GM21526 (cell line): ENCODE measurements around the gene SLC17A9.
A peak's percentile ranks its signal among the peaks of the same experiment; 100 is the strongest.

ENCODE experiments used
- ATAC-seq: cut with Tn5 transposase; IDR thresholded peaks from one replicate; pipeline ENCODE4 v1.9.1; 2021; ENCODE audit warnings: moderate library complexity; ENCODE audit not compliant: unreplicated experiment, low FRiP score

SLC17A9 gene, protein sequence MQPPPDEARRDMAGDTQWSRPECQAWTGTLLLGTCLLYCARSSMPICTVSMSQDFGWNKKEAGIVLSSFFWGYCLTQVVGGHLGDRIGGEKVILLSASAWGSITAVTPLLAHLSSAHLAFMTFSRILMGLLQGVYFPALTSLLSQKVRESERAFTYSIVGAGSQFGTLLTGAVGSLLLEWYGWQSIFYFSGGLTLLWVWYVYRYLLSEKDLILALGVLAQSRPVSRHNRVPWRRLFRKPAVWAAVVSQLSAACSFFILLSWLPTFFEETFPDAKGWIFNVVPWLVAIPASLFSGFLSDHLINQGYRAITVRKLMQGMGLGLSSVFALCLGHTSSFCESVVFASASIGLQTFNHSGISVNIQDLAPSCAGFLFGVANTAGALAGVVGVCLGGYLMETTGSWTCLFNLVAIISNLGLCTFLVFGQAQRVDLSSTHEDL

DNA sequence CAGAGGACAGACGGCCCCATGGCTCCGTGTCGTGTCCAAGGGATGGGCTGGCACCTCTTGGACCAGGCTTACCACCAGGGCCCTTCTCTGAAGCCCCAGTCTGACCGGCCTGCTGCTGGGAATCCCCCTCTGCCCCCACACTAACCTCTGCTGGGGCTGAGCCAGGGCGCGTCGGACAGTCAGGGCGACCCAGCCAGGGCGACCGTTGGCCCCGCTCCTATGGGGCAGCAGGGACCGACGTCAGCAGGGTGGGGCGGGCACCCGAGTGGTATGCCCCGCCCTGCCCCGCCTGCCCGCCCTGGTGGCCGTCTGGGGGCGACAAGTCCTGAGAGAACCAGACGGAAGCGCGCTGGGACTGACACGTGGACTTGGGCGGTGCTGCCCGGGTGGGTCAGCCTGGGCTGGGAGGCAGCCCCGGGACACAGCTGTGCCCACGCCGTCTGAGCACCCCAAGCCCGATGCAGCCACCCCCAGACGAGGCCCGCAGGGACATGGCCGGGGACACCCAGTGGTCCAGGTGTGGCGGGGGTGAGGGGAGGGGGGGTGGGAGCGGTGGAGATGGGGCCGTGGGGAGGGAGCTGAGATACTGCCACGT lies at the start of gene SLC17A9:
TSS of gene SLC17A9 (plus strand) at position 337 of the 595 bp plus-strand sequence. CDS start at position 459, 122 bp downstream.
- ATAC-seq: peak; percentile 40

DNA sequence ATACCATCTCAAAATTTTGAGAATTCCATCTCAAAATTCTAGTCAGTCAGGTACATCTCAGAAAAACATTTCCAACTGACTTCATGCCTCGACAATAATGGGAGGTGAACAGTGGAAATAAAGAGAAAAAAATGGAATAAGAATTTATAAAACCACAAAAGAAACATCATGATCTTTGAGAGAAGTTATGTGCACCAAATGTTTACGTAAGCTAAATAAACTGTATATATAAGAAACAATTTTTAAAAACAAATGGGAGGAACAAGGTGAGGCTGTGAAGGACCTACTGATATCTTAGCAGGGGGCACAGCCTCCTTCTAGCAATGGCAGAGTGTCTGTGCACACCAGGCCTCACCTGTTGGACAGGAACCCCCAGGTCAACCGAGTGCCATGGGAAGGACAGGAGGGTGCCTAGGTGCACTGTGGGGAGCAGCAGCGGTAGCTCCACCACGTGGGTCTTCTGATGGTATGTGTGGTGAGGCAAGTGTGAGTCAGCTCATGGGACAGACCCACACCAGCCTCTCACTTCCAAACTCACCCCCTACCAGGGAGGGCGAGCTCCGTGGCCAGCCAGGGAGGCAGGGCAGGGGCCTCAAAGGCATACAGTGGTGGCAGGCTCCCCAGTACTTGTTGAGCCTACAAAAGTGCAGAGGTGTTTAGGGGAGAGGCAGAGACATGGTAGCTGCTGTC lies 49.4 kb upstream of the SLC17A9 start:
- ATAC-seq: no peak

DNA sequence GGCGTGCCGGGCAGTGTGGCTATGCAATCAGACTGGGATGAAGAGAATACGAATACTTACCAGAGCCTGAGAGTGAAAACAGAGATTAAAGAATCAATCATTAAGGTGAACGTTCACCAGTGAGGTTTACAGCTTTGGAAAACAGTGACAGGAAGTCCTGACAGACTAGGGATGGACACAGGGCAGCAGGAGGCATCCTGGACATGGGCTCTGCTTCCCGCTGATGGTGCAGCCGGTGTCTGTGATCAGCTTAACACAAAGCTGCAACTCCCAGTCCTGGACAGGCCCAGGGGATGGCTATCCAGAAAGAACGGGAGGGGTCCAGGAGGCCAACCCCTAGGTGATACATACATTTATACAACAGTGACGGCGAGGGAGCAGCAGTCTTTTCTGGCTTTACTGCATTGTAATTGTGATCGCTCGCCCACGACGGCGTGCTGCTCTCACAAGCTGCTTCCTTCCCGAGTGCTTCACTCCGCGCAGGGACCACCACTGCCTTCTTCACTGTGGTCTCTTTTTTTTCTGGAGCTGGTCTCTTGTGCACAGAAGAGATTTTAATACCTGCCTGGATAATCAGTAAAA lies 46.9 kb upstream of the SLC17A9 start:
- no peak for ATAC-seq

DNA sequence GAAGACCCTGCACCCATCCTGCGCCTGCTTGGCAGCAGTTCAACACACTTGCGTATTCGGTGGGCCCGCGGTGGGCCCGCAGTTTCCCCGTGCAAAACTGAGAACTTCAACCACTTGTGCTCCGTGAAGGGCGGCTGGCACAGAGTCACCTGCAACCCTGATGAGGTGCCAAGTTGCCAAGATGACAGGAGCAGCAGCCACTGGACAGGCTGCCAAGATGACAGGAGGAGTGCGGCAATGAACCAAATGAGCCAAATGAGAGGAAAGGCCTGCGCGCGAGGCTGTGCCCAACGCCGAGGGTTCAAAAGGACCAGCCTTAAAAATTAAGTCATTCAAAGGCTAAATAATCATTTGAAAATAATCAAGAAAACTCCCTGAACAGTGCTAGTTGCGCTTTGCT lies 46.3 kb upstream of the SLC17A9 start:
- no peak for ATAC-seq

DNA sequence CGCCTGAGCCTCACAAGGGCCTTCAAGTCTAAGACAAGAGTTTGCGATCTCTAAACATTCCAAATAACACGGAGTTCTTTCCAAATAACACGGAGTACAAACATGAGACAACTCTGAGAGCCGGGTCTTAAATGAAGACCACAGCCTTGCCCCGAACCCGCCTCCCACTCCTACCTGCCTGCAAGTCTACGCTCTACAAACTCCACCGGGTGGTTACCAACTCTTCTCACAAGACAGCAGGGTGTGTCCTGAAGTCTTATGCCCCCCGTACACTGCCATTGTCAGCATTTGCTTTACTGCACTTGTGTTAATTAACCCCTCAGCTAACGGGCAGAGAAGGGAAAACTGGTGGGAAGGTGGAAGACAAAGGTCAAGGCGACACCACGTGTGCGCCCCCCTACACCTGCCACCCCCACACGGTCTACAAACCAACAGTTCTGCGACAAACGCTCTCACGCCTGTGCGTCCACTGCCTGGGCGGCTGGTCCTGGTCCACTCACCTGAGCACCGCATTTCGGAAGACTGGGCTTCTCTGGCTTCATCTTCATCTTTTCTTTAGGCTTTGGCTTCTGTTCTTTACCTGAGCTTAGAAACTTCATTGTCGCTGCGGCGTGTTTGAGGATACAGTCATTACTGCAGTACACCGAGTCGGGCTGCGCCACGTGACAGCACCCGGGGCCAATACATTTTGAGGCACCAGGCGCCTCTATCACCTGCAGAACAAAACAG lies 45.7 kb upstream of the SLC17A9 start:
- ATAC-seq: no peak

DNA sequence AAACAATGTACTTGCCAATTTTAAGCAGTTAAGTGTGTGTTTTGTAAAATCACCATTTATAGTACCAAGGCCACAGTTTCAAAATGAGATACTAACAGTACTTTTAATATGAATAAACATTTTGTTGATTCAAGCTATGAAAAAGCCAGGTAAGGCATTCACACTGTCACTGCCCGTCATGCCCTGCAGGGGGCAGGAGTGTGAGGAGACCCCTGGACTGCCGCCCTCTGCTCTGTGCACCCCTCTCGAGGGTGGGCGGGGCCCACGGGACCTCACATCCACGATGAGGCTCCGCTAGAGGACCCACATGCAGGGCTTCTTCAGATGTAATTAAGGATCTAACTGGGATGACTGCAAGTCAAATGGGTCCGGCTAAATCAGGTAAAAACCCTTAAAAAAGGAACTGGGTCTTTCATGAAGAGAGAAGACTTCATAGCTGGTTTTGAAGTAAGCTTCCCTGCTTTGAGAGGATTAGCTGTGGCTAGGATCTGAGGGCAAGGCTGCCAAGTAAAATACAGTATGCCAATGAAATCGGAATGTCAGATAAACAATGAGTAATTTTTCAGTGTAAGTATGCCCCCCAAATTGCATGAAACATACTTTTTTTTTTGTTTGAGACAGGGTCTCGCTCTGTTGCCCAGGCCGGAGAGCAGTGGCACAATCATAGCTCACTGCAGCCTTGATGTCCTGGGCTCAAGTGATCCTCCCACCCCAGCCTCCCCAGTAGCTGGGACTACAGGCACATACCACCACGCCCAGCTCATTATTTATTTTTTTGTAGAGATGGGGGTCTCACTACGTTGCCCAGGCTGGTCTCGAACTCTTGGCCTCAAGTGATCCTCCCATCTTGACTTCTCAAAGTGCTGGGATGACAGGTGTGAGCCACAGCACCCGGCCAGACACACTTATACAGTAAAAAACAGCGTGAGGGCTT lies 44.9 kb upstream of the SLC17A9 start:
- ATAC-seq: no peak

DNA sequence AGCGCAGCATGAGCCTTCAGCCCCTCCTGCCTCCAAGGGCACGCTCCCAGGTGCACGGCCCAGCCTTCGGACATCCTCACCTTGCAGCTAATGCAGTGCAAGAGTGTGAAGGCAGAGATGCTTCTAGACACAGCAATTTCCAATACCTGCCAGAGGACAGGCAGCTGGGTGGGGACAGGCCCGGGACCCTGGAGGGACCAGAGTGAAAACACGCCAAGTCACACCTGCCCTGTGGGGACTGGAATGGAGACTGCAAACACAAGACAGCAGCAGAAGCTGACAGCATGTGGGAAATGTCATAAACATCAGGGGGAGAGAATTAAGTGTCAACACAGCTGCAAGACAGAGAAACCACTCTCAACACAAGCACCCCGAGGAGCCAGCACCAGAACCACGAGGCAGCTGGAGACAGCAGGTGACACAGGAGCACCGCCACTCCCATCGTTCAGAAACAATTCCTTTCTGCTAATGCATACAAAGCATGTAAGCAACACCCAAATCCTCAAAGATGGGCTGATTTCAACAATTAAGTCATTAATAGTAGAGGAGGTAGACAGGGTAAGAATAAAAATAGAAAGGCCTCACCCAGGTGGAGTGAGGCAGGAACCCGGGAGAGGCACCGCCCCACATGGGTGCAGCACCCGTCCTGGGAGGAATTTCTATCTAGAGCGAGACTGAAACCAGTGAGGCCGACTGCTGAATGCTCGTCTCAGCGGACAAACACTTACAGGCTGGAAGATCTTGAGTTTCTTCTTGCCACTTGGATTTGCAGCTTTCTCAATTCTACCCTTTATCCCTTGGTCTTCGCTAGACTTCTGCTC lies 43.3 kb upstream of the SLC17A9 start:
- ATAC-seq: no peak

DNA sequence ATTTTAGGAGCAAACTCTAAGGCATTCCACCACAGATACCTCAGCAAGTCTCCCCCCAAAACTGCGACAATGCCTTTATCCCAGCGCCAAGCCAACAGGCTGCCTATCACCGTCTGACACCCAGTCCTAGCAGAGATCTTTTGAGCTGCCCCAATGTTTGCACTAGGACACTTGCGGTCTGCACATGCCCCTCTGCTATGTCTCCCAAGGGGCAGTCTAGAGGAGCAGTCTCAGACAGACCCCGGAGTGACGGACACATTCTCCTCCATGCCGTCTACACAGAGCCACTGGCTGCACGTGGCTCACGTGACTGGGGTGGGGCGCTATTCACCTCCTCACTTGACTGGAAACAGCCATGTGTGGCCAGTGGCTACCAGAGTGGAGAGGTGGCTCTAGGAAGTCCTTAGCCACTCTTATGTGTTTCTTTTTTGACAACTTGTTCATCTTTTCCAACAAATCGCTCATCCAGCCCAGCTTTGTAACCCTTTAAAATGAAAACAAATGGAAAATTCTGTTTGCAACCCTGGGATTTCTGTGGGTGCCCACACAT lies 42.2 kb upstream of the SLC17A9 start:
- ATAC-seq: no peak

DNA sequence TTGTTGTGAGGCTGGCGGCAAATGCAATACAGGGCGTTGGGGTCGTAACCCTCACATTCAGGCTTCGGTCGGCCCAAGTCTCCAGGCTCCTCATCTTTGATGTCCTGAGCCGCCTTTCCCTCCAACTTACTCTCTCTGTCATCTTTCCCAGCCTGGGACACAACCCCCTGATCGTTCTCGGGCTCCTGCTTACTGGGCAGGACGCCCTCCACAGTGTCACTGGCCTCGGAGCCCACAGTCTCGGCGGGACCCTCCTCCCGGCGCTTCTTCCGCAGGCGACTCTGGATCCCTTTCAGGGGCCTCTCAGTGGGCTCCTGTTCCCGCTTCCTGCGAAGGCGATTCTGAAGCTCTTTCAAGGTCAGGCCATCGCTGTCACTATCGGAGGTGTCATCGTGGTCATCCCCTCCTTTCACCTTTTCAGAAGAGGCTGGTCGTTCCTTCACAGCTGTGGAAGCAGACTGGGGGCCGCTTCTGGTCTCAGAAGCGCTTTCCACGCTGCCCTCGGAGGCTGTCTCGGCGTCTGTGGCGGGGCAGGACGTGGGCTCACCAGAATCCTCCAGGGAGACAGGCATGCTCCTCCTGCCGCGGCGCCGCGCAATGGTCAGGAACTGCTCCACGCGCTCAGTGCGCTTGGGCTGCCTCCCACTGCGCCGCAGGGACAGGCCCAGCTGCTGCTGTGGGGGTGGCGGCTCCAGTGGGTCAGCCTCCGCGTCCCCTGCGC lies 41.6 kb upstream of the SLC17A9 start:
- ATAC-seq: no peak

DNA sequence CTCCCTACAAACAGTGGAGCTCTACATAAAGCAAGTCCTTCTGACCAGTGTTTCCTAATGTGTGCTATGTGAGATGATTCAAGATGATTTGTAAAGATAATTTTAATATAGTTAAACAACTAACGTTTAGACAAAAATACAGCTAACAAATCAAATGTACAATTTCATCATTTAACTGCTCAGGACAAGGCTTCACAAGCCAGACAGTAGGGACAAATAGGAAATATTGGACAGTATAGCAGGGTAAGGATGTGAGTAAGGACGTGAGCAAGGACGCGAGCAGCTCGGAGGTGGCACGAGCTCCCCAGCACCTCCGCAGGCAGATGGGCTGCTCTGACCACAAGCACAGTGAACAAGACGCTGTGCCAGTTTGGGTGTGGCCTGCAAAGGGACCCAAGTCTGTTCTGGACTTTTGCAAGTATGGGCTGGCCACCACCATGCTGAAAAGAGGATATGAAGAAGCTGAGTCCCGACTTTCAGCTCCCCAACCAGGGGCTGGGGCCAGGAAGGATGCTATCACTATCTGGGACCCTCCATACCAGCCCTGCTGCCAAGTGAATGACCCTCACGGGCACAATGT lies 40.7 kb upstream of the SLC17A9 start:
- ATAC-seq: no peak

DNA sequence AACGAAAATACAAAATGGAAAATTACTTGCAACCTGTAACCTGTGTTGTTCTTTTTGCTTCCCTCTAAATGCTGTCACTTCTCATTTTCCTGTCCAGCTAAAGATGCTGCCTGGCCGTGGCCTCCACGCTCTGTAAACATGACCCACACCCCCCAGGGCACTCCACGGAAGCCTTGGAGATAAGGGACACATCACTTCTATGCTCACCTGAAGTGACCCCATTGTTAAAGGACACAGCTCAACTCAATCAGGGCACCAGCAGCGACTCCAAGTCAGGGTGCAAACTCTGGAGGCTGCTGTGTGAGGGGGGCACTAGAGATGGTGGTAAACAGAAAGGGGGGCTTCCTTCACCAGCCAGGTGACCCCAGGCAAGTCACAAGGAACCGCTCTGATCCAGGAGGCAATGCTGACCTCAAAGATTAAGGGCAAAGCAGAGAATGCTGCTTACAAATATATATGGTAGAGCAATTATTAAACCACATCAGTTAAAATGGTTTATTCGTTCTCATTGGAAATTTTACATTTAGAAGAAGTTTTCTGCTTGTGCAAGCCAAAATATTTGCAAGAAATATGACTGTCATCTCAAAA lies 39.4 kb upstream of the SLC17A9 start:
- ATAC-seq: no peak

DNA sequence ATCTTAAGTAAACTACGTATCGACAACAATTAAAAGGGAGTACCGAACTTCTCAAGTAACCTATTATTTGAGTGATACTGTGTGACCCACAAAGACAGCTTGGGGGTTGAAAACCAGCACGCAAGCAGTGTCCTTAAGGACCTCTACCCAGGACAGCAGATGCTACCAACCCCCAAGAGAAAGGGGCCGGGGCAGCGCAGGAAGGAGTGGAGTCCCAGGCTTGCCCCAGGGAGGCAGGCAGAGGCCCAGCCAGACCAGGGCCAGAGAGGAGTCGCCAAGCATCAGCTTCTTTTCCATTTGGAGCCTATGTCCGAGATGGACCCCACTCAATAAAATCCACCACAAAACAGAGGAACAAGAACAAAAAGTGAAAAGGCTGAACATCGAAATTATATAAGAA lies 38.1 kb upstream of the SLC17A9 start:
- no peak for ATAC-seq

DNA sequence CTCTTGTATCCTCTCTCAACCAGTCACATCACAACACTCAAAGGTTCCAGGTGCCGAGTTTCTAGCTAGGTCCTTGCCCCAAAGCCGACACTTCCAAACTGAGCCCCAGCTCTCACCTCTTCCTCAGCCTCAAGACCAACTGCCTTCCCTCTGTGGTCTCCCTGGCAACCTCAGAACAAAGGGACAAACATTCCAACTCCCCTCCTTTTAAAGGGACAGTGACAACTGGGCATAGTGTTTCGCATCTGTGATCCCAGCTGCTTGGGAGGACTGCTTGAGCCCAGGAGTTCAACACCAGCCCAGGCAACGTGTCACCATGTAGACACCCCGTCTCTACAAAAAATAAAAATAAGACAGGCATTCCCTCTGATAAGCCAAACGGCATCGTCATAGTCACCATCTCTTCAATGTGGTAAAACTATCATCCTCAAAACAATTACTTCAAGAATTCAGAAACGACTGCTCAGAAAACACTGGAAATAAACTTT lies 37.5 kb upstream of the SLC17A9 start:
- no peak for ATAC-seq

DNA sequence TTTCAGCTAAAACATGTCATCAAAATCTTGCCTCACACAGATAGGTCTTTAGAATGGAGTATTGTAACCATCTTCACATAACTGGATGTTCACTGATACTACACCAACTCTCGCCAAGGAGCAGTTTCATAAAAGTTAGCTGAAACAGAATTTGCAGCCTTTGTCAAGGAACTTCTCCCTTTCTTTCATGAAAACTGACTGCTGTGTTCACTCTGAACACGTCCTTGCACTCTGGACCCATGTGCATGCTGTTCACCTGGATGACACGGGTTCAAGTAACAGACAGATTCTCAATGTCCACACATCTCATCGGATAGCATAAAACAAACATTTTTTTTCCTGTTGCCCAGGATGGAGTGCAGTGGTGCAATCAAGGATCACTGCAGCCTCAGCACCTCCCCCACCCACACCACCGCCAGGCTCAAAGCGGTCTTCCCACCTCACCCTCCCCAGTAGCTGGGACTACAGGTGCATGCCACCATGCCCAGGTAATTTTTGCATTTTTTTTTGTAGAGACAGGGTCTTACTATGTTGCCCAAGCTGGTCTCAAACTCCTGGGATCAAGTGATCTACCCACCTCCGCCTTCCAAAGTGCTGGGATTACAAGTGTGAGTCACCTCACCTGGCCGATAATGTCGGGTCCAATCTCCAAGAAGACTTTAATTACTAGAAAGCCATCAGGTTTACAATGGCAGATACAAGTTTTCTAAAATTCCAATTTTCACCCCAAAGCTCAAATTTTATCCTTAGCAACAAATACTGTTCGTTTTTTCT lies 35.6 kb upstream of the SLC17A9 start:
- ATAC-seq: no peak

DNA sequence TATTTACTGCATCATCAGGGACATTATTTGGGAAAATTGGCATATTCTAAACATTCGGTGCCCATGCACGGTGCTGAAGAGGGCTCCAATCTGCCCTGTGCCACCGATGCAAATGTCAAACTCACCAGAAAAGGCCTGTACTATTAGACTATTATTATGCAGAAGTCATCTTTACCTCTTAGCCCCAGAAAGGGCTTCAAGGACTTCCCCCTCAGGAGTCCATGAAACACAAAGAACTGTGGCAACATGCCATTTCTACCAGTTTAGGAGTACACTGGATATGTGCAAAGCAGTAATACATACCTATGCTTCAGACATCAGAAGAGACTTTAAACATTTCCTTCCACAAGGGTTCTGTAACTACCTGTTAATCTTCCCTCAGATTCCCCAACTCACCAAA lies 34.8 kb upstream of the SLC17A9 start:
- no peak for ATAC-seq

DNA sequence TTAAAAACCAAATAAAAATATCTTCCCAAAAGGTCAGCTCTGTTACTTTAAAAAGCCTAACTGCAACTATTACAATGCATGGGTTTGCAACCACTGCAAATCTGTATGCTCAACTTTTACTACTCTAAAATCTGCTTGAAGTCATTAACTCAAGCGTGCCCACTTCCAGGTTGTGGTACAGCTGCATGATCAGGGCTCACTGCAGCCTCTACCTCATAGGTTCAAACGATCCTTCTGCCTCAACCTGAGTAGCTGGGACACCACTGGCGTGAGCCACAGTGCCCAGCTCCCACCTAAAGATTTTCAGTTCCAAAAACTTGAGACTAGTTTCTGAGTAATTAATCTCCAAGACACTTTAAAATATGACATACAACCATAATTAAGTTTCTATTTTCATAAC lies 34.4 kb upstream of the SLC17A9 start:
- no peak for ATAC-seq
